ENCODE data around the gene HTT-AS. TPM values are rescaled to one million over a fixed set of nuclear protein-coding genes. Genes with fewer than 3 reads are reported as not detected.

The HTT-AS gene
- total RNA-seq, 2 experiments from 2014 or later: not detected

DNA sequence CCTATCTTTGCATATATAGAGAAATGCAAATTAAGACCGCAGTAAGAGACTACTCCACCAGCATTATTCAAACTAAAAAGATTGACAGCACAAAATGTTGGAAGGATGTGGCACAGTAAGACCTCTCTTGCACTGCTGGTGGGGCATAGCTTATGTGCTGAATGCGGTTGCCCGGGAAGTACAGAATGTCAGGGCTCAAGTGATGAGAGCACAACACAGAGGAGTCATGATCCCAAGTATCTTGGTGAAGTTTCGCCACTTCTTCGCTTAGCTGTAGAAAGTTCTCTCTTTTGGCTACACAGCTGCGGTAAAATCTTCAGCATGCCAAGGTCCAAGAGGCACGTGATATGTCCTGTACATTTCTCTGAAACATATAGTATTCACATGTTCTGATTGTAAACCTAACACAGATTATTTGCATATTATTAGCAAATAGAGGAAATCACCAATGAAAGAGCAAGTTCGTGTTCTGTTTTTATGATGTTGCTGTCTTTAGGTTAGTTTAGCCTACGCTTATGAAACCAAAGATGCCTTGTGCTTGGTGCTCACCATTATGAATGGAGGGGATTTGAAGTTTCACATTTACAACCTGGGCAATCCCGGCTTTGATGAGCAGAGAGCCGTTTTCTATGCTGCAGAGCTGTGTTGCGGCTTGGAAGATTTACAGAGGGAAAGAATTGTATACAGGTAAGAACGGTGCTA lies 55.0 kb downstream of the HTT-AS start:
- CTCF ChIA-PET: no interaction called here
- ATAC-seq: no peak

GRCh38 chr4:3017504-3017903 lies 56.8 kb downstream of the HTT-AS start:
- Mint-ChIP-seq H3K36me3 (ENCODE audit: low read depth) (no peaks in the 10 kb centered on the region), H3K4me3 (no peak overlapping the region), H3K27ac (no peak overlapping the region), H3K4me1 (ENCODE audit: low read depth) (peaks cover 14% of the 10 kb centered on the region), H3K27me3 (peaks cover 3% of the 10 kb centered on the region), H3K9me3 (no peaks in the 10 kb centered on the region)
- intact Hi-C loops (cut with micrococcal nuclease): no loop called here
- CTCF ChIA-PET: interaction anchor here (1.1 kb wide), 2 partner anchors 9 to 40 kb away, joined by 3 to 4 read pairs; no protein-coding TSS in a partner anchor
- no peak for ATAC-seq
- no peak for TF ChIP-seq CTCF (IDR thresholded peaks at IDR 0.05)
- DNase-seq: no peak
- POLR2A ChIA-PET: no interaction called here

More for the DNA sequence above, 55.0 kb downstream of the HTT-AS start:
- no peak for DNase-seq
- peaks cover 10% of the 10 kb centered on the region for H3K4me1 Mint-ChIP-seq (ENCODE audit: low read depth)
- intact Hi-C loops (cut with micrococcal nuclease): no loop called here
- no peak overlapping the region for H3K4me3 Mint-ChIP-seq
- no peak overlapping the region for H3K27ac Mint-ChIP-seq
- POLR2A ChIA-PET: no interaction called here
- H3K27me3 Mint-ChIP-seq: peaks cover 3% of the 10 kb centered on the region
- TF ChIP-seq CTCF (IDR thresholded peaks at IDR 0.05): no peak
- peaks cover 4% of the 10 kb centered on the region for H3K9me3 Mint-ChIP-seq
- H3K36me3 Mint-ChIP-seq (ENCODE audit: low read depth): no peaks in the 10 kb centered on the region

DNA sequence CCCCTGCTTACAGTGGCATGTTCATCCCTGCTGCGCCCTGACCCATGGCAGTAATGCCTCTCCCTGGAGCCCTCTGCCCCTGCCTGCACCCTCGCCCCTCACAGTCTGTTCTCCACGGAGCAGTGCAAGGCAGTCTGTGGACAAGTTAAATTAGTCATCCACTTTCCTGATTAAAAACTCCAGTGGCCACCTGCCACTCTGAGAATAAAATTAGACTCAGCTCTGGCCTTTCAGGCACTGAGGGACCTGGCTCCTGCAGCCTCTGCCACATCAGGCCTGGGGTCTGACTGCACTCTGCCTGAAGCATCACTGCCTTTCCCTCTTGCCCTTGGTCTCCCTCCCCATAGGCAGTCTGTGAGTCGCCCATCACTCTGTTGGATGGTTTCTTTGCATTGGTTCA lies 57.4 kb downstream of the HTT-AS start:
- peaks cover 11% of the 10 kb centered on the region for H3K4me1 Mint-ChIP-seq (ENCODE audit: low read depth)
- intact Hi-C loops (cut with micrococcal nuclease): no loop called here
- TF ChIP-seq CTCF (IDR thresholded peaks at IDR 0.05): no peak
- ChIA-PET POLR2A (no interaction called here), CTCF (interaction anchor here (1.1 kb wide), 2 partner anchors 10 to 39 kb away, joined by 3 to 4 read pairs; no protein-coding TSS in a partner anchor)
- no peaks in the 10 kb centered on the region for H3K36me3 Mint-ChIP-seq (ENCODE audit: low read depth)
- H3K4me3 Mint-ChIP-seq: no peak overlapping the region
- DNase-seq (no peak), ATAC-seq (no peak)
- H3K27ac Mint-ChIP-seq: no peak overlapping the region
- no peaks in the 10 kb centered on the region for H3K27me3 Mint-ChIP-seq
- no peaks in the 10 kb centered on the region for H3K9me3 Mint-ChIP-seq

GRCh38 chr4:3013839-3014350 lies 60.4 kb downstream of the HTT-AS start:
- peak; percentile 65 for ATAC-seq
- CTCF ChIA-PET: interaction anchor here (0.7 to 4.0 kb wide), 4 partner anchors 24 to 51 kb away, joined by 3 to 17 read pairs (median 4); partner anchors contain the start of genes GRK4 and NOP14

More at GRCh38 chr4:3013839-3014350, 60.4 kb downstream of the HTT-AS start:
- H3K27me3 Mint-ChIP-seq: no peaks in the 10 kb centered on the region
- no peak overlapping the region for H3K4me3 Mint-ChIP-seq
- no peaks in the 10 kb centered on the region for H3K36me3 Mint-ChIP-seq (ENCODE audit: low read depth)
- H3K27ac Mint-ChIP-seq: no peak overlapping the region
- POLR2A ChIA-PET: interaction anchor here (0.6 to 1.0 kb wide), 2 partner anchors 12 to 20 kb away, joined by 3 to 4 read pairs; no protein-coding TSS in a partner anchor
- intact Hi-C loops (cut with micrococcal nuclease): no loop called here
- H3K4me1 Mint-ChIP-seq (ENCODE audit: low read depth): peaks cover 8% of the 10 kb centered on the region
- DNase-seq: peak; percentile 28
- no peak for TF ChIP-seq CTCF (IDR thresholded peaks at IDR 0.05)
- H3K9me3 Mint-ChIP-seq: no peaks in the 10 kb centered on the region

Other genes starting within 250 kb of the HTT-AS start
- gene ADD1, start 230.7 kb downstream of the HTT-AS start, total RNA-seq: 100 to 1,000 TPM; 149 to 154 TPM
- gene NOP14, start 111.1 kb downstream of the HTT-AS start, total RNA-seq: 10 to 100 TPM; 76.8 to 77.3 TPM
- 1 to 10 TPM; 2.8 to 3.0 TPM for gene GRK4, start 111.0 kb downstream of the HTT-AS start, total RNA-seq
- 10 to 100 TPM; 54.2 to 56.5 TPM for gene HTT, start 143 bp upstream of the HTT-AS start, total RNA-seq
- under 1 TPM; 0.43 TPM for gene MSANTD1, start 174.6 kb upstream of the HTT-AS start, total RNA-seq
- 1 to 10 TPM; 4.6 to 4.7 TPM for gene RGS12, start 218.5 kb upstream of the HTT-AS start, total RNA-seq